Liver (tissue), 9 donors: Measurements from ENCODE around the gene ABLIM1. TPM values are rescaled to one million over a fixed set of nuclear protein-coding genes. Genes with fewer than 3 reads are reported as not detected.

Experiments
- DNase-seq: peaks from one replicate; pipeline ENCODE4 v3.0.0-alpha.2; 2017; ENCODE audit warnings: low spot score
- H3K27ac ChIP-seq, 2 donors: one replicate each; pipeline ENCODE4 v1.7.0; 2013; ENCODE audit warnings: inconsistent platforms in 2 of 2, low read length in 2 of 2, control low read depth in 1 of 2, low read depth in 1 of 2, mild to moderate bottlenecking in 1 of 2
- H3K27me3 ChIP-seq, 4 donors: one replicate each; pipeline versions ENCODE4 v1.6.1 to v1.7.0; 2013; ENCODE audit warnings: low read length in 3 of 4, inconsistent platforms in 1 of 4, mild to moderate bottlenecking in 1 of 4, moderate library complexity in 1 of 4; ENCODE audit not compliant: control insufficient read depth in 4 of 4, insufficient read depth in 4 of 4
- H3K36me3 ChIP-seq, 4 donors: one replicate each; pipeline versions ENCODE4 v1.6.1 to v1.7.0; 2013; ENCODE audit warnings: low read length in 3 of 4, mild to moderate bottlenecking in 3 of 4, low read depth in 1 of 4, moderate library complexity in 1 of 4; ENCODE audit not compliant: control insufficient read depth in 4 of 4, insufficient read depth in 3 of 4
- H3K4me1 ChIP-seq, 4 donors: one replicate each; pipeline versions ENCODE4 v1.6.1 to v1.7.0; 2013; ENCODE audit warnings: low read length in 3 of 4, mild to moderate bottlenecking in 3 of 4, moderate library complexity in 1 of 4; ENCODE audit not compliant: control insufficient read depth in 4 of 4, insufficient read depth in 4 of 4
- H3K4me3 ChIP-seq, 3 donors: one replicate each; pipeline versions ENCODE4 v1.6.1 to v1.7.0; 2013; ENCODE audit warnings: low read length in 3 of 3, control low read depth in 1 of 3, low read depth in 1 of 3, mild to moderate bottlenecking in 1 of 3
- H3K9ac ChIP-seq, 2 donors: one replicate each; pipeline ENCODE4 v1.7.0; 2013; ENCODE audit warnings: low read length in 2 of 2, mild to moderate bottlenecking in 2 of 2, moderate library complexity in 2 of 2, control low read depth in 1 of 2, low read depth in 1 of 2
- H3K9me3 ChIP-seq, 4 donors: one replicate each; pipeline versions ENCODE4 v1.6.1 to v1.7.0; 2013; ENCODE audit warnings: low read length in 3 of 4; ENCODE audit not compliant: control insufficient read depth in 4 of 4
- ATF3 ChIP-seq: IDR thresholded peaks from 2 replicates; pipeline ENCODE4 v1.6.1; 2016; ENCODE audit warnings: antibody characterized with exemption
- CTCF ChIP-seq: fragments of 150-350 bp; IDR thresholded peaks from 2 replicates; pipeline ENCODE4 v1.5.1; 2017; ENCODE audit warnings: improper control_type of control experiment, low read depth, low read length; ENCODE audit not compliant: missing input control
- EGR1 ChIP-seq, 2 donors: IDR thresholded peaks; 2 replicates each; pipeline ENCODE4 v1.6.1; 2016 to 2018; ENCODE audit warnings: antibody characterized with exemption in 2 of 2, low read depth in 2 of 2
- FOXA1 ChIP-seq: IDR thresholded peaks from 2 replicates; pipeline ENCODE4 v1.6.1; 2016; ENCODE audit warnings: antibody characterized with exemption
- FOXA2 ChIP-seq: IDR thresholded peaks from 2 replicates; pipeline ENCODE4 v1.6.1; 2016; ENCODE audit warnings: antibody characterized with exemption
- GABPA ChIP-seq, 2 donors: IDR thresholded peaks in 1 of 2; conservative IDR thresholded peaks in 1 of 2; 2 replicates each; pipeline ENCODE4 v1.6.1; 2016; ENCODE audit warnings: antibody characterized with exemption in 2 of 2, mild to moderate bottlenecking in 1 of 2, moderate library complexity in 1 of 2
- HNF4A ChIP-seq, 2 donors: conservative IDR thresholded peaks; 2 replicates each; pipeline ENCODE4 v1.6.1; 2016; ENCODE audit warnings: antibody characterized with exemption in 2 of 2, mild to moderate bottlenecking in 2 of 2
- HNF4G ChIP-seq: IDR thresholded peaks from 2 replicates; pipeline ENCODE4 v1.6.1; 2016; ENCODE audit warnings: antibody characterized with exemption
- JUND ChIP-seq, 2 donors: IDR thresholded peaks; 2 replicates each; pipeline ENCODE4 v1.6.1; 2016; ENCODE audit warnings: antibody characterized with exemption in 2 of 2
- MAX ChIP-seq: IDR thresholded peaks from 2 replicates; pipeline ENCODE4 v1.6.1; 2016; ENCODE audit warnings: antibody characterized with exemption
- NR2F2 ChIP-seq: IDR thresholded peaks from 2 replicates; pipeline ENCODE4 v1.6.1; 2016; ENCODE audit warnings: antibody characterized with exemption
- RAD21 ChIP-seq, 2 donors: IDR thresholded peaks; 2 replicates each; pipeline ENCODE4 v1.6.1; 2016; ENCODE audit warnings: antibody characterized with exemption in 2 of 2, mild to moderate bottlenecking in 2 of 2
- REST ChIP-seq: IDR thresholded peaks from 2 replicates; pipeline ENCODE4 v1.6.1; 2016; ENCODE audit warnings: antibody characterized with exemption, mild to moderate bottlenecking
- RXRA ChIP-seq, 2 donors: IDR thresholded peaks; 2 replicates each; pipeline ENCODE4 v1.6.1; 2017 to 2018; ENCODE audit warnings: antibody characterized with exemption in 2 of 2, mild to moderate bottlenecking in 1 of 2
- SP1 ChIP-seq: IDR thresholded peaks from 2 replicates; pipeline ENCODE4 v1.6.1; 2018; ENCODE audit warnings: antibody characterized with exemption, mild to moderate bottlenecking
- TAF1 ChIP-seq: conservative IDR thresholded peaks from 2 replicates; pipeline ENCODE4 v1.6.1; 2016; ENCODE audit warnings: antibody characterized with exemption, mild to moderate bottlenecking
- YY1 ChIP-seq: IDR thresholded peaks from 2 replicates; pipeline ENCODE4 v1.6.1; 2016; ENCODE audit warnings: antibody characterized with exemption, mild to moderate bottlenecking
- ZBTB33 ChIP-seq: IDR thresholded peaks from 2 replicates; pipeline ENCODE4 v1.6.1; 2016; ENCODE audit warnings: antibody characterized with exemption
- WGBS: extraction: QIAGEN DNeasy Blood & Tissue Kit; methylation state at CpG from one replicate; pipeline ENCODE4 v1.1.7; 2013; 5-methylcytosine and 5-hydroxymethylcytosine counted together
- polyA plus RNA-seq, 2 donors: library from polyadenylated mRNA; stranded (reverse) in 1 of 2; unstranded in 1 of 2; fragments of 200-250 nt in 1 of 2; fragments of >200 nt in 1 of 2; fragmentation: Nextera tagmentation in 1 of 2; extraction: Ambion mirVana in 1 of 2; gene quantifications; one replicate each; pipeline versions ENCODE4 v1.2.1 to v1.2.3, GENCODE V29; 2013 to 2015
- total RNA-seq, 2 donors: library from RNA; depleted of rRNA; stranded (reverse); fragments of >200 nt; gene quantifications; one replicate each; pipeline ENCODE4 v1.2.3, GENCODE V29; 2014
- donor health status: healthy.
- donor health status: healthy.
- donor health status: healthy.
- donor health status: healthy.
- donor health status: healthy.

Gene ABLIM1
- total and polyA plus RNA-seq, 4 donors, result 10.9 to 31.3 (median 13.1) TPM

GRCh38 chr10:114498413-114499111 lies 159.5 kb downstream of the ABLIM1 start:
- Histone ChIP-seq H3K9ac (no peak overlapping the region), H3K36me3 (peaks cover 2 to 13% (median 8%) of the 10 kb centered on the region in 4 donors), H3K9me3 (no peaks in the 10 kb centered on the region), H3K27ac (no peak overlapping the region), H3K27me3 (no peaks in the 10 kb centered on the region), H3K4me3 (no peak overlapping the region), H3K4me1 (no peaks in the 10 kb centered on the region)
- TF ChIP-seq EGR1 (IDR thresholded peaks at IDR 0.05; ENCODE audit: low read depth in 2 of 2), result no peak
- TF ChIP-seq REST, result no peak
- TF ChIP-seq JUND (IDR thresholded peaks at IDR 0.05), result no peak
- TF ChIP-seq ATF3, result no peak
- TF ChIP-seq FOXA1, result no peak
- no peak for TF ChIP-seq HNF4A (conservative IDR thresholded peaks at IDR 0.05)
- TF ChIP-seq RAD21 (IDR thresholded peaks at IDR 0.05), result no peak
- TF ChIP-seq RXRA (IDR thresholded peaks at IDR 0.05), result no peak
- TF ChIP-seq ZBTB33, result no peak
- no peak for TF ChIP-seq SP1
- no peak for TF ChIP-seq HNF4G
- no peak for TF ChIP-seq FOXA2
- no peak for TF ChIP-seq NR2F2
- no peak for TF ChIP-seq GABPA (IDR thresholded peaks at IDR 0.05 in 1 of 2, conservative IDR thresholded peaks at IDR 0.05 in 1 of 2)
- TF ChIP-seq TAF1, result no peak
- no peak for TF ChIP-seq YY1
- 89% methylated on average over 2 of the region's 2 CpGs for WGBS
- DNase-seq, result no peak

GRCh38 chr10:114495303-114495702 lies 162.8 kb downstream of the ABLIM1 start:
- no peak overlapping the region for H3K9ac ChIP-seq
- no peaks in the 10 kb centered on the region for H3K4me1 ChIP-seq
- 92% methylated on average over 3 of the region's 3 CpGs for WGBS
- TF ChIP-seq HNF4A (conservative IDR thresholded peaks at IDR 0.05) (no peak), EGR1 (IDR thresholded peaks at IDR 0.05; ENCODE audit: low read depth in 2 of 2) (no peak), SP1 (no peak), RXRA (IDR thresholded peaks at IDR 0.05) (no peak), CTCF (no peak), TAF1 (no peak), MAX (no peak), GABPA (IDR thresholded peaks at IDR 0.05 in 1 of 2, conservative IDR thresholded peaks at IDR 0.05 in 1 of 2) (no peak), RAD21 (IDR thresholded peaks at IDR 0.05) (no peak), ATF3 (no peak), FOXA1 (no peak), NR2F2 (no peak), REST (no peak), JUND (IDR thresholded peaks at IDR 0.05) (no peak)
- no peaks in the 10 kb centered on the region for H3K9me3 ChIP-seq
- no peaks in the 10 kb centered on the region for H3K27me3 ChIP-seq
- H3K36me3 ChIP-seq, result peaks cover 3 to 22% (median 11%) of the 10 kb centered on the region in 4 donors
- H3K27ac ChIP-seq, result no peak overlapping the region
- DNase-seq, result no peak
- H3K4me3 ChIP-seq, result no peak overlapping the region
